Spinal cord (tissue), 10 donors: ENCODE measurements around the gene UTP14C. TPM values are rescaled to one million over a fixed set of nuclear protein-coding genes. Genes with fewer than 3 reads are reported as not detected.

Experiments used
- DNase-seq, 6 donors: peaks; one replicate each; pipeline versions ENCODE4 v3.0.0 to v3.0.0-alpha.2; 2013 to 2015; ENCODE audit warnings: low spot score in 6 of 6, low read depth in 4 of 6
- H3K27ac ChIP-seq: one replicate; pipeline ENCODE4 v1.5.1; 2013; ENCODE audit warnings: low read depth, low read length, control low read depth
- H3K27me3 ChIP-seq: one replicate; pipeline ENCODE4 v1.6.1; 2013; ENCODE audit warnings: low read length; ENCODE audit not compliant: control insufficient read depth, insufficient read depth
- H3K36me3 ChIP-seq: one replicate; pipeline ENCODE4 v1.6.1; 2013; ENCODE audit warnings: low read length; ENCODE audit not compliant: control insufficient read depth, insufficient read depth
- H3K4me1 ChIP-seq: one replicate; pipeline ENCODE4 v1.6.1; 2013; ENCODE audit warnings: low read length; ENCODE audit not compliant: control insufficient read depth, insufficient read depth
- H3K4me3 ChIP-seq: one replicate; pipeline ENCODE4 v1.5.1; 2013; ENCODE audit warnings: low read depth, low read length, control low read depth
- H3K9me3 ChIP-seq: one replicate; pipeline ENCODE4 v1.6.1; 2013; ENCODE audit warnings: low read length; ENCODE audit not compliant: control insufficient read depth, insufficient read depth
- WGBS: methylation state at CpG from one replicate; pipeline ENCODE4 v1.1.5; 2013; ENCODE audit warnings: missing lambda C conversion rate; ENCODE audit not compliant: insufficient coverage; 5-methylcytosine and 5-hydroxymethylcytosine counted together
- polyA plus RNA-seq, 2 donors: library from polyadenylated mRNA; unstranded; fragments of 120-200 nt; gene quantifications; one replicate each; pipeline ENCODE4 v1.2.1, GENCODE V29; 2013; ENCODE audit not compliant: insufficient read length in 2 of 2
- total RNA-seq, 2 donors: library from RNA; depleted of rRNA in 1 of 2; stranded (reverse); fragments of 120-200 nt in 1 of 2; fragments of >200 nt in 1 of 2; gene quantifications; one replicate each; pipeline versions ENCODE4 v1.2.3 to v1.2.4, GENCODE V29; 2013 to 2014
- donor health status: healthy.

The UTP14C gene
- total and polyA plus RNA-seq, 4 donors = 22.2 to 33.2 (median 24.8) TPM

DNA sequence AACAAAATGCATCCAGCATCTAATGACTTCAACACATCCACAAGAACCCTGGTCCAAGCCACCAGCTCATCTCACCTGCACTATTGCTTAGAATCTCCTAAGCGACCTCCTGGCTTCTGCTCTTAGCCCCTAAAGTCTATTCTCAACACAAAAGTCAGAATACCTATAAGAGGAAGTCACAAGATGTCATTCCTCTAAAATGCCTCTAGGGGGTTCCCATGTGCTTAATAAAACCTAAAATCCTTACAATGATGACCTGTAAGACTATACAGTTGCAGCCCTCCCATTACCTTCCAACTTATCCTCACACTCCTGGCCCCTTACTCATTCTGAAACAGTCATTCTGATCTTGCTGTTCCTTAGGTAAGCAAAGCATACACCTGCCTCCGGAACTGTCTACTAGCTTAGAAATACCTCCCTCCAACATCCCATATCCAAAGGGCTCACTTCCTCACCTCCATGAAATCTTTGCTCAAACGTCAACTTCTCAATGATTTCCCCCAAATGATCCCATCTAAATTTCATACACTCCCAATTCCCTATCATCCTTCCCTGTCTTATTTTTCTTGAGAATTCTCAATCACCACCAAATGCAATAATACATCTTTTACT lies 23.3 kb upstream of the UTP14C start:
- Histone ChIP-seq H3K4me3 (no peak overlapping the region), H3K9me3 (no peaks in the 10 kb centered on the region), H3K4me1 (peaks cover 17% of the 10 kb centered on the region), H3K36me3 (peaks cover 2% of the 10 kb centered on the region), H3K27me3 (no peaks in the 10 kb centered on the region), H3K27ac (no peak overlapping the region)
- WGBS = 62% methylated on average over 3 of the region's 3 CpGs
- DNase-seq = peak in 2 of 6 donors; percentile 26 to 42

DNA sequence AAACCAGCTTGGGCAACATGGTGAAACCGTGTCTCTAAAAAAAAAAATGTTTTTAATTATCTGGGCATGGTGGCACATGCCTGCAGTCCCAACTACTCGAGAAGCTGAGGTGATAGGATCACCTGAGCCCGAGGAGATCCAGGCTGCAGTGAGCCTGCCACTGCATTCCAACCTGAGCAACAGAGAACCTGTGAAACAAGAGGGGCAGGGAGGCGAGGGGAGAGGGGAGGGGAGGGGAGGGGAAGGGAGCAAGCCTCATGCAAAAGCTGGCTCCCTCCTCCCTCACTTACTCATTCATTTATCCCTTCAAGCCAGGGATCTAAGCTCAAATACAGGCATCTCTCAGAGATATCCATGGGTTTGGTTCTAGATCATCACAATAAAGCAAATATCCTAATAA lies 22.1 kb upstream of the UTP14C start:
- DNase-seq = no peak
- H3K4me3 ChIP-seq = no peak overlapping the region
- no peak overlapping the region for H3K27ac ChIP-seq
- no peaks in the 10 kb centered on the region for H3K9me3 ChIP-seq
- H3K36me3 ChIP-seq = peaks cover 2% of the 10 kb centered on the region
- 75% methylated on average over 3 of the region's 4 CpGs for WGBS
- H3K27me3 ChIP-seq = no peaks in the 10 kb centered on the region
- peaks cover 10% of the 10 kb centered on the region for H3K4me1 ChIP-seq

DNA sequence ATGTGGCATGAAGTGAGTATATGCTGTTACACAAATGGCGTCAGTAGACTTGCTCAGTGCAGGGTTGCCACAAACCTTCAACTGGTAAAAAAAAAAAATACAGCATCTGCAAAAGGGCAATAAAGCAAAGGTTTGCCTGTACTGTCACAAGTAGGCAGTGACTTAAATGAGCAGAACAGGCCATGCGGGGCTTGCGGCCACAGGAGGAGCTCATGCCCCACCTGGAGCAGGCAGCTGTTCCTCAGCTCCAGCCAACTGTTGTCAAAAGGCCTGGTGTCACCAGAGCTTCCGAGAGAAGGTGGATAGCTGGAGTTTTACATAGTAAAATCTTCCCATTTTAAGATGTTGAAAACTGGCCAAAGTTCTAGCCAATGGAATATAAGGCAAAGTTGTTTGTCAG lies 20.9 kb upstream of the UTP14C start:
- H3K9me3 ChIP-seq = no peaks in the 10 kb centered on the region

DNA sequence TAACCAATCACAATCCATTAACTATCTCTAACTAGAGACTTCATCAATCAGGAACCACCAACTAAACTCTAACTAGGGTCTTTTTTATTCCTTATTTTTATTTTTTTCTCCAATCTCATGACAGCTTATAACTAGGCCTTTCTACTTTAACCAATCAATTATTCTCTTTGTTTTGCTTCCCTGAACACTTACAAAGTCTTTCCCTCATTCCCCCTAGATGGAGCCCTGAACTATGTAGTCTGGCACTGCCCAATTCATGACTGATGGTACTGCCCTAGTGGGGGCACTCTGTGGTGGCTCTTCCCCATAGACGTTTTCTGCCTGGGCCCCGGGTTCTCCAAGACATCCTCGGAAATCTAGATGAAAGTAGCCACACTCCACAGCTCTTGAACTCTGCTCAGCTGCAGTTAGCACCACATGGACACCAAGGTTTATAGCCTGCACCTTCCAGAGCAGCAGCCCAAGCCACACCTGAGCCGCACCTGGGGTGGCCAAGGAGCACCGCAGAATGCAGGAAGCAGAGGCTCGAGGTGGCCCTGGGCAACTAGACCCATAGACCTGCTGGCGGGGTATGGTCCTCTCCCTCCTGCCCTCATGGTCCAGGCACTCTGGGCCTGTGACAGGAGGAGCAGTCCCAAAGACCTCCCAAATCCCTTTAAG lies 19.9 kb upstream of the UTP14C start:
- no peak overlapping the region for H3K27ac ChIP-seq
- WGBS = 78% methylated on average over 7 of the region's 7 CpGs
- peaks cover 6% of the 10 kb centered on the region for H3K4me1 ChIP-seq
- H3K27me3 ChIP-seq = no peaks in the 10 kb centered on the region
- no peak for DNase-seq
- H3K36me3 ChIP-seq = peaks cover 2% of the 10 kb centered on the region
- no peak overlapping the region for H3K4me3 ChIP-seq
- H3K9me3 ChIP-seq = no peaks in the 10 kb centered on the region

More for the DNA sequence above, 20.9 kb upstream of the UTP14C start:
- H3K27ac ChIP-seq = no peak overlapping the region
- WGBS = 81% methylated on average over 4 of the region's 4 CpGs
- no peak overlapping the region for H3K4me3 ChIP-seq
- DNase-seq = no peak
- H3K36me3 ChIP-seq = peaks cover 2% of the 10 kb centered on the region
- H3K27me3 ChIP-seq = no peaks in the 10 kb centered on the region
- peaks cover 10% of the 10 kb centered on the region for H3K4me1 ChIP-seq

DNA sequence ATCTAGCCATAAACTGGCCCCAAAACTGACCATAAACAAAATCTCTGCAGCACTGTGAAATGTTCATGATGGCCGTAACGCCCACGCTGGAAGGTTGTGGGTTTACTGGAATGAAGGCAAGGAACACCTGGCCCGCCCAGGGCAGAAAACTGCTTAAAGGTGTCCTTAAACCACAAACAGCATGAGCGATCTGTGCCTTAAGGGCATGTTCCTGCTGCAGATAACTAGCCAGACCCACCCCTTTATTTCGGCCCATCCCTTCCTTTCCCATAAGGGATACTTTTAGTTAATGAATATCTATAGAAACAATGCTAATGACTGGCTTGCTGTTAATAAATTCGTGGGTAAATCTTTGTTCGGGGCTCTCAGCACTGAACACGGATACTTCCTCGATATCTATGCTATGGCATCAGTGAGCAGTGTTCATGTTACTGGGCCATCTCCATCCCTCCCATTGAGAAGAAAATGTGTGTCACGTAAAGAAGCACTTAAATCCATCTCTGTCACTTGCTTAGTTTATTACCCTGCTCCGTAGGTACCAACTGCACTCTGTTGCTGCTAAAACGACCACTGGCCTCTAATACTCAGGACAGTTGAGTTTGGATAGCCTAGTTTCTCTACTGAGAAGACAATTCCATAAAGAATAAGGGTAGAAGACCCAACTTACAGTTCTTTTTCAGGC lies 18.5 kb upstream of the UTP14C start:
- Histone ChIP-seq H3K4me3 (no peak overlapping the region), H3K27ac (no peak overlapping the region), H3K4me1 (peaks cover 6% of the 10 kb centered on the region), H3K36me3 (peaks cover 2% of the 10 kb centered on the region), H3K9me3 (no peaks in the 10 kb centered on the region), H3K27me3 (no peaks in the 10 kb centered on the region)
- DNase-seq = no peak
- WGBS = 85% methylated on average over 3 of the region's 13 CpGs

DNA sequence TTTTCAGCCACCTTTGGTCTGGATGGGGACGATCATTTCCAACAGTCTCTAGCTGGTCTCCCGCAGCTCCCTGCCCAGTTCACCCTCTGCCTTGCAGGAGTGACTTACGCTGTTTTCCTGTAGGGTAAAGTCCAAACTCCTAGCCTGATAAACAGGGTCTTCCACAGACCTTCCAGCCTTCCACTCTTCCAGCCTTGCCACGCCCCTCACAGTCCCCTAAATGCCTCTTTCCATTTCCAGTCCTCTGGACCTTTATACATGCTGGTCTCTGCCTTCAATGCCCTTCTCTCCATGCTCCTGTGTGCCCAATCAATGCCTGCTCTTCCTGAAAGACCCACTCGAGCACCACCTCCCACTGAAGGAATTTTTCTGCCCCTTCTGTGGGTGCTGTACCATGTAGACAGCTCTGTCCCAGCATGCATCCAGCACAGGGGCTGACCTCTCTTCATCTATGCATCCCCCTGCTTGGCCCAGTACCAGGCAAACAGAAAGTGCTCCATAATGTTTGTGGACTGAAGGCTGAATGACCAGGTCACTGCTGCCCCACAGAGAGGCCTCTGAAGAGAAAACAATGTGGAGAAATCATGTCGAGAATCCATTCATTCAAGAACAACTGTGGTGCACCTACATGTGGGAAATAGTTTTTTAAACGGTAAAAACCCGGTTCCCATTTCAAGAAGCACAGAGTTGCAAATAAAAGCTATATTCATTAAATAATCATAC lies 17.8 kb upstream of the UTP14C start:
- whole genome bisulfite sequencing = 88% methylated on average over 5 of the region's 8 CpGs
- no peak overlapping the region for H3K4me3 ChIP-seq
- H3K9me3 ChIP-seq = no peaks in the 10 kb centered on the region
- peaks cover 2% of the 10 kb centered on the region for H3K36me3 ChIP-seq
- peak in 1 of 6 donors; percentile 15 for DNase-seq
- H3K4me1 ChIP-seq = peaks cover 9% of the 10 kb centered on the region
- H3K27ac ChIP-seq = no peak overlapping the region
- no peaks in the 10 kb centered on the region for H3K27me3 ChIP-seq

DNA sequence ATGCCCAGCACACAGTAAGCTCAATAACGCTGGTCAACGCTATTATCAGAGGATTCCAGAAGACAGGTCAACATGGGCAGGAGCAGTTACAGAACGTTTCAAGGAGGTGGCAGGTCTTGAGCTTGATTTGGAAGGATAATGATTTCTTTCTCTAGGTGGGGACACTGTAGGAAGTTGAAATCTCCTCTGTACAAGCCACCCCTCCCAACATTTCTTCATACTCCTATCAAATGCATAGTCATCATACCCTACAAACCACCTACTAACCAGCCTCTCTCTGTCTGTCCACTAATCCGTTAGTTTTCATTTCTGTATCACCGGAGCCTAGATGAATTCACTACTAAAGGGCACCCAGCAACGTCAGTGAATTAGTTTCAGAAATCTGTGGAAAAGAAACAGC lies 14.5 kb upstream of the UTP14C start:
- H3K36me3 ChIP-seq = no peaks in the 10 kb centered on the region
- DNase-seq = no peak
- H3K27ac ChIP-seq = no peak overlapping the region
- no peaks in the 10 kb centered on the region for H3K27me3 ChIP-seq
- H3K4me1 ChIP-seq = peaks cover 5% of the 10 kb centered on the region
- no peaks in the 10 kb centered on the region for H3K9me3 ChIP-seq
- H3K4me3 ChIP-seq = no peak overlapping the region
- no CpG with 5 or more reads among the region's 6 CpGs for WGBS

DNA sequence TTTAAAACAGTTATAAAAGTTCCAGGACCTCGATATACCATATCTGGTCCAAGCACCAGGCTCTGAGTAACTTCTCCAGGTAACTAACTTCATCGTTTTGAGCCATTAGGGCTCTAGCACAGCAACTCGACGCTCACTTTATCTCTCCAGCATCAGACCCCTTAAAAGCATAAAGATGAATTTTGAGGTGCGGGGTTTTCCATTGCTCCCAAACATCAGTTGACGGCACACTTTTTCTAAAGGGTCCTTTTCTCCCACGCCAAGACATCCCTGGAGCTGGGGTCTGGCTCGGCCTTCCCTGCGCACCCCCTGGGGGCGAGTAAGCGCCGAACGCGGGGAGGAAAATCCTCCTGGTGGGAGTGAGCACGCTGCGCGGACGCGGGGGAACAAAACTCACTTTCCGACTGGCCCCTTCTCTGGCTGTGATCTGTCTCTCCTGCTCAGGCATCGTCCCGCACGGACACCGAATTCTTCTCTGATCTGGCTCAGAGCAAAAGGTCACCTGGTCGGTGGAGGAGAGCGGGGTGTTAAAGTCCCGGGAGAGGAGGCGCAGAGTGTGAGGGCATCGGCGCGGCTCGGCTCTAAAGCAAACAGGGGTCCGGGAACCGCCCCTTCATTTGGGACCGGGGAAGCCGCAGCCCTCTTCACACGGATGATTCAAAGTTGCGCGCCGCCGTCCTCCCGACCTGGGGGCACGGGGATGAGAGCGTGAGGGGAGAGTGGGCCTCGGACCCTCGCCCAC lies 13.4 kb upstream of the UTP14C start, which contains the start of gene ATP7B:
Gene ATP7B (minus strand): TSS at position 561 of the 742 bp plus-strand sequence. CDS start 113 bp downstream, at position 448.
- Histone ChIP-seq H3K36me3 (no peaks in the 10 kb centered on the region), H3K27me3 (no peaks in the 10 kb centered on the region), H3K4me3 (peak within 1 kb of the TSS; percentile 98), H3K9me3 (no peaks in the 10 kb centered on the region), H3K27ac (peak within 1 kb of the TSS; percentile 64), H3K4me1 (peaks cover 5% of the 10 kb centered on the region)
- peak in 3 of 6 donors; percentile 26 to 58 (median 36) for DNase-seq
- under 1% methylated on average over 45 of the region's 46 CpGs for WGBS
